GM21723 (cell line): ENCODE measurements around the gene LIMS4.
A peak's percentile ranks its signal among the peaks of the same experiment; 100 is the strongest.
"Not testable (repeated sequence)": the region's sequence is repeated elsewhere in the genome, so short reads cannot be mapped to it uniquely, and the experiment has no call there.

Experiments
- ATAC-seq: cut with Tn5 transposase; IDR thresholded peaks from one replicate; pipeline ENCODE4 v1.9.1; 2021; ENCODE audit warnings: mild to moderate bottlenecking, moderate library complexity; ENCODE audit not compliant: unreplicated experiment

Gene LIMS4

GRCh38 chr2:110472171-110473058 is at the start of gene LIMS4:
Gene LIMS4 (minus strand): TSS chr2:110472816. CDS start chr2:110472778, 38 bp downstream.
- not testable (repeated sequence) for ATAC-seq

DNA sequence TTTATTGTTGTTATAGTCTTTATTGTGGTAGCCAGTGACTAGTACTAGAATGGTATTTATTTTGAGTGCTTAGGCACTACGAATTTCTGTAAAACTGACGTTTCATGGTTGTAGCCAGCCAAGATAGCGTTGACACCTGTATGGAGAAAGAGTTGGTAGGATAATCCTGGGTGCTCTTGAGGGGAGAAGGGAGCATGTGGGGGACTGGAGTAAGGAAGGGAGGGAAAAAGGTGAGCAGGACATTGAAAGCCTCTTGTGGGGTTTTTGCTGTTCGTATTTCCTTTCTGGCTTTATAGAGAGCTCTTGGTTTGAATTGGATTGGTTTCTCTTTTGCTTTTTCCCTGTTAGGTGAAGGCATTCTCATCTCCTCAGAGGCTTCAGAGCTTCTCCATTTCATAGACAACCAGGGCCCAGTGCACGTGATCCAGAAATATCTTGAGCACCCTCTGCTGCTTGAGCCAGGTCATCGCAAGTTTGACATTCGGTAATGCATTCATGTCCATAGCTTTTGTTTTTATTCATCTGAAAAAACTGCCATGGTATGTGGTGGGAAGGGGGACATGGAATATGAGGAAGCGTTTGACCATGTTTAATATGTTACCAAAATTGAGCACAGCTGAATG is 27.2 kb upstream of the LIMS4 start:
- peak; percentile 90 for ATAC-seq

GRCh38 chr2:110496027-110496426 is 23.4 kb upstream of the LIMS4 start:
- ATAC-seq = not testable (repeated sequence)

DNA sequence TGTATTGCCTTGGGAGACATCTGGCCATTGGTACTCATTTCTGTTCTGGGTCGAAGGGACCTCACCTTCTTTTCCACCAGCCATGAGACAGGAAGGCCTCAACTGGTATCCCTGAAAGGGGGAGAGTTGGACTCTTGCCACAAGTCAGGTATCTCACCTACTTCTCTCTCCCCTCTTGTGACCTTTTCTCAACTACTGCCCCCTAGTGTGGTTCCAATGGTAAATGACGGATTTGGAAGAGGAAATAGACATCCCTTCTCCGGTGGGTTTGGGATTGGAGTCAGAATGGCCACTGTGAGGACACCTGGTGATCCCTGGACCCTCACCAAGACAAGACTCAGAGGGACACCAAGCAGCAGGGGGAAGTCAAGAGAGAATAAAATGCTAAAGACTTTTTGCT is 21.9 kb upstream of the LIMS4 start:
- not testable (repeated sequence) for ATAC-seq

GRCh38 chr2:110488991-110489390 is 16.4 kb upstream of the LIMS4 start:
- not testable (repeated sequence) for ATAC-seq

- not testable (repeated sequence) for ATAC-seq
Observed at GRCh38 chr2:110482697-110483096, 10.1 kb upstream of the LIMS4 start.

DNA sequence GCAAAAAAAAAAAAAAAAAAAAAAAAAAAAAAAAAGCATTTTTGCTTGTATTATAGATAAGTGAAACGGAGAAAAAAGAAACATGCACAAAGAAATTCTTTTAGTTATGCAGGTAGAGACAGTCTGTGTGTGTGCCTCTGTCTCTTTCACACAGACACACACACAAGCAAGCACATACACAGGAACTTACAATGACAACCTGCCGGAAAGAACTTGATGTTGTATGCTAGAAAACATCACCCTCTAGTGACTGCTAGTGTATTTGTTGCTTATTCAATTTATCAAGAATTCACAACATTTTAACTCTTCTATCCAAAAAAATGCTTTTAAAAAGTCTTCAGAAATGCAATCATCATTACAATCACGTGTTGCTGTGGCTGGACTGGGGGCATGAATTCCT is 8.6 kb upstream of the LIMS4 start:
- ATAC-seq = not testable (repeated sequence)

- ATAC-seq = not testable (repeated sequence)
Observed at GRCh38 chr2:110480084-110480483, 7.5 kb upstream of the LIMS4 start.

GRCh38 chr2:110477370-110477769 is 4.8 kb upstream of the LIMS4 start:
- not testable (repeated sequence) for ATAC-seq

DNA sequence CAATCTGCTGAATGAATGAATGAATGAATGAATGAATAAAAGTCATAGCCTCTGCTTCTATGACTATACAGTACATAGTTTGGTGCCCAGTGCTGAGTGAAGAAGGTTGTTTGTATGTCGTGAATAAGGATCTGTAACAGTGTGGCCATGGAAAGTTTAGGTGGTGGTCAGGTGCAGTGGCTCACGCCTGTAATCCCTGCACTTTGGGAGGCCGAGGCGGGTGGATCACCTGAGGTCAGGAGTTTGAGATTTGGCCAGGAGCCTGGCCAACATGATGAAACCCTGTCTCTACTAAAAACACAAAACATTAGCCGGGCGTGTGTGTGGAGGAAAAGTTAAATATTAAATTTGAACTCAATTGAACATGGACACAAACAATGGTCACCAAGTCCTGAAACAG is 4.3 kb upstream of the LIMS4 start:
- ATAC-seq = not testable (repeated sequence)

DNA sequence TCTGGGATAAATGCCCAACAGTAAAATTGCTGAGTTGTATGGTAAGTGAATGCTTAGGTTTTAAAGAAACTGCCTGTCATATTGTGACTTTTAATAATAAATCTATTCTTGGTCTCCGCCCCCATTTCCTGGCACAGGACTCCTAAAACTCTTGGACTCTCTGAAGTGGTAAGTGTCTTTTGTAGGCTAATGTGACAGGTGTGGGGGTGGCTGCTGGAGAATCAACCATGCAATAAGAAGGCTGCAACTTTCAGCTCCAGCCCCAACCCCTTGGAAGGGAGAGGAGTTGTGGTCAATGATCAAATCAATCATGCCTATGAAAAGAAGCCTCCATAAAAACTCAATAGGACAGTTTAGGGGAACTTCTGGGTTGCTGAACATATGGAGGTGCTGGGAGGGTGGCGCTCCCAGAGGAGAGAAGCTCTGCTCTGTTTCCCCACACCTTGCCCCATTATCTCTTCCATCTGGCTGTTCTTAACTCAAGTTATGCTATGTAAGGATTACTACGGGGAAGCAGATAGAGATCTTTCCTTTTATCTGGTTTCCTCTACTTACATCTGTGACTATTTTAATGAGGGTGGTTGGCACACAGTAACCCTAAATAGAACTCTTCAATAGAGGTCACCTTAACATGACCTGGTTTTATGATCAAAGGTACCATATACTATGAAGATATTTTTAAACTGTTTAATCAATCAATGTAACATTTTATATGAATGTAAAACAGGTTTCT is 3.2 kb upstream of the LIMS4 start:
- ATAC-seq = not testable (repeated sequence)

GRCh38 chr2:110474898-110475297 is 2.3 kb upstream of the LIMS4 start:
- ATAC-seq = peak; percentile 96

GRCh38 chr2:110473059-110473358 is 393 bp upstream of the LIMS4 start:
- not testable (repeated sequence) for ATAC-seq

DNA sequence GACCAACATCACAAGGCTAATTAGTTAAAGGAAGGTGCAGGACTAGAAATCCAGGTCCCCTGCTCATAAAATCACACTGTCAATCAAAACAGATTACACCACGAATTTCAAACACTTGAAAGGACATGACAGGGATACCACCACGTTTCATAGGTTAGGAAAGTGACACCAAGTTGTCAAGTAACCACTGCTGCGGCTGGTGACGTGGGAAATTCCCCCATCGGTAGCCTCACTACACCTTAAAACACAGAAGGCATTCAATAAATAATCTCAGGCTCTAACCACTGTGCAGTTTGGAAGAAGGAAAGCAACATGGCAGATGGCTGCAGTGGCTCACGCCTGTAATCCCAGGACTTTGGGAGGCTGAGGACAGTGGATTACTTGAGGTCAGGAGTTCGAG is 3.7 kb downstream of the LIMS4 start:
- ATAC-seq = not testable (repeated sequence)

DNA sequence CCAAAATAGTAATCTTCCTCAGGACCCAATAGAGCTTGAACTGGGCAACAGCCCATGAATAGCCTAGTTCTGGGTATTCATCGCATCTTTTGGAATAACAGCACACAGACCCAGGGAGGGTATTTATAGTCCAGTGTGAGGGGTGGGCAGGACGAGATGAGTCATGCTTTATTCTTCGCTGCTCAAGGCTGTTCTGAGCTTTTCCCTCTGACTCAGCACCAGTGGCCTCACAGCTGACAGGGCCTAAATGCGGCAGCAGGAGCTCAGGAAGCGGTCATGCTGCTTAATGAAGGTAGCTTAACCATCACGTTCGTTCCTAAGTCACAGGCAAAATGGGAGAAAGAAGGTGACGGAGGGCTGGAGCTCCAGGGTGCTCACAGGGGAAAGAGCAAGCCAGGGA is 7.3 kb downstream of the LIMS4 start:
- ATAC-seq = peak; percentile 86

- ATAC-seq = not testable (repeated sequence)
Observed at GRCh38 chr2:110462458-110462857, 10.2 kb downstream of the LIMS4 start.

GRCh38 chr2:110460318-110460717 is 12.3 kb downstream of the LIMS4 start:
- not testable (repeated sequence) for ATAC-seq

- ATAC-seq = not testable (repeated sequence)
Observed at GRCh38 chr2:110457214-110457590, 15.4 kb downstream of the LIMS4 start.

- not testable (repeated sequence) for ATAC-seq
Observed at GRCh38 chr2:110456291-110457213, 16.1 kb downstream of the LIMS4 start.

DNA sequence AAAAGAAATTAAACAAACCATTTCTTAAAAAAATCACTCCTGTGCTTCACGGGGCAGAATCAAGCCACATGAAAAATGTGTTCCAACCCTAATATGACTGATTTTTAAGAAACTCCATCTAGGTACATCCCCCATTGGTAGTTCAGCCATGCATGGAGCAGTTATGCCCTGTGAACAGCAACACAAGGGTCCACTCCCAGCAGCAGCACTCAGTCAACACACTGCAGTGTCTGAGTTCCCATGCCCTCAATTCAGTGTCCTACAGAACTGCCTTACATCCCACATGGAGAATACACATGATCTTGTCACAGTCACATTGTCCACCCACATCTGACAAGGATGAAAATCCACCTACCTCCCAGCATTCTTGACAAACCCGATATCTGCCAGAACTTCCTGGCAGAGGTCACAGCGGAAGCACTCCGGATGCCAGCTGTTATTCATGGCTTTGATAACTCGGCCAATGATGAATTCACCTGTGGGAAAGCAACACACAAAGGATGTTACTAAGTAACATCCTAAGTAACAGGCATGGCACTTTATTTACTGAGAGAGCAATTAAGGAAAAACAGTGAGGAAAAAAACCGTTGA is 17.4 kb downstream of the LIMS4 start:
- not testable (repeated sequence) for ATAC-seq
